Gastrocnemius medialis (tissue), 4 donors: ENCODE measurements around the gene VAV2.

Source experiments
- CTCF ChIP-seq, 5 experiments: fragments of 450-650 bp in 3 of 5; fragments of 200-600 bp in 2 of 5; sonication (generic) in 2 of 5; IDR thresholded peaks in 4 of 5; conservative IDR thresholded peaks in 1 of 5; 1 replicate in 4 of 5; 2 replicates in 1 of 5; pipeline ENCODE4 v1.5.1; 2016 to 2019; ENCODE audit warnings: antibody characterized with exemption in 5 of 5, mild to moderate bottlenecking in 3 of 5, moderate library complexity in 3 of 5
- POLR2A ChIP-seq, 2 donors: fragments of 450-650 bp; IDR thresholded peaks; one replicate each; pipeline ENCODE4 v1.6.1; 2017; ENCODE audit warnings: antibody characterized with exemption in 2 of 2, mild to moderate bottlenecking in 2 of 2, moderate library complexity in 2 of 2

DNA sequence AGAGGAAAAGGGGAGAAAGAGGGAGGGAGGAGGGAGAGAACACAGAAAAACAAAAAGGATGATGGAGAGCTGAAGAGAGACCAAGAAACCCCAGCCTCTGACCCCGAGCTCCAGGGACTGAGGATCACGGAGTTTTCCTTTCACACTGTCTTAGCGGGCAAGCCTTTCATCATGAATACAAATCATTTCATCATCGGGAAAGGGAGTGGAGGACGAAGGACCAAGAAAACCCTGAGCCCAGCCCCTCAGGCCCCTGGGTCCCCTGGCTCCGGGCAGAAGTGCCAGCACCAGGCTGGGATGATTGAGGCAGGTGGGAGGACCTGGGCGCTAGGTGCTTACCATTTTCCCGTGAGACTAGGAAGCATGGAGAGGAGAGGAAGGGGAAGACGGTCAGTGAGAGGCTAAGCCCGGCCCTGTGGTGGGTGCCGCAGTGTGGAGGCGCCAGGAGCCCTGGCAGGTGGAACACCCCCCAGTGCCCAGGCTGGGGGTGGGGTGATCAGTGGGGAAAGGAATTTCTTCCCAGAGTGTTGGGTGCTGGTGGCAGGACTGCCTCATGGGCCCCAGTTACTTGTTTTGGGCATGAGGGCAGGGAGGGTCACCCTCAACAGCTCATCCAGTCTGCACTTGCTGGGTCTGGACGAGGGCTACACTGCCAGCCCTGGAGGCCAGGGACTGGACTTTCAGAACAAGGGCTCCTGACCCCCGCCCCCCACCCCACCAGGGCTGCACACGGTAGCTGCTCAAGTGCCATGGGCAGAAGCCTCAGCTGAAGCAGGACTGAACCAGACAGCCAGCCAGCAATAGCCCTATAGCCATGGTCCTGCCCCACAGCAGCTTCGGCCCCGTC is 205.0 kb downstream of the VAV2 start:
- TF ChIP-seq CTCF (IDR thresholded peaks at IDR 0.05 in 4 of 5, conservative IDR thresholded peaks at IDR 0.05 in 1 of 5) (no peak), POLR2A (IDR thresholded peaks at IDR 0.05) (no peak)
